HepG2 (cell line): ENCODE measurements around the gene CEP162. TPM values are rescaled to one million over a fixed set of nuclear protein-coding genes. Genes with fewer than 3 reads are reported as not detected.

Source experiments
- ATAC-seq: fragments of 200-7000 bp; cut with Tn5 transposase; 3 replicates; pipeline ENCODE4 v1.9.1; 2020; ENCODE audit warnings: mild to moderate bottlenecking, moderate library complexity
- BruUV-seq: library from RNA; stranded (reverse); fragments of 400-500 nt; replicated peaks from 2 replicates; lab custom pipeline; 2021; lab: Mats Ljungman, UMichigan
- CTCF ChIA-PET: fragments of 300-600 bp; formaldehyde crosslinking; extraction: SDS; loops from one replicate; lab custom pipeline; 2021; ENCODE audit warnings: low total read pairs, inconsistent platforms, low intra/inter-chr PET ratio; lab: Yijun Ruan, JAX
- POLR2A ChIA-PET: fragments of 350-600 bp; sonication (Branson Sonifier 250); formaldehyde crosslinking; loops from one replicate; lab custom pipeline; 2020; ENCODE audit warnings: antibody characterized with exemption, inconsistent platforms; lab: Yijun Ruan, JAX
- DNase-seq: peaks from one replicate; pipeline ENCODE4 v3.0.0-alpha.2; 2015; ENCODE audit warnings: low spot score
- FAIRE-seq: peaks from 3 replicates; lab custom pipeline; 2011; peaks lifted over from hg19 to GRCh38; lab: Jason Lieb, UNC
- H2AFZ ChIP-seq: one replicate; pipeline ENCODE4 v1.6.1; 2011; ENCODE audit warnings: low read length, inconsistent platforms
- H3K27ac ChIP-seq: fragments of 300-600 bp; 3 replicates; pipeline ENCODE4 v1.8.0; 2011; ENCODE audit warnings: mixed run types, mild to moderate bottlenecking, mixed read lengths, low read length, inconsistent platforms; ENCODE audit not compliant: insufficient read depth; ENCODE audit errors: extremely low read length
- H3K27me3 ChIP-seq, 2 experiments: fragments of 200-600 bp in 1 of 2; 2 replicates in 1 of 2; 3 replicates in 1 of 2; pipeline versions ENCODE4 v1.6.0 to v1.8.0; 2011; ENCODE audit warnings: low read length in 2 of 2, mild to moderate bottlenecking in 2 of 2, moderate library complexity in 2 of 2, inconsistent platforms in 1 of 2; ENCODE audit not compliant: insufficient read depth in 2 of 2, control insufficient read depth in 1 of 2
- H3K36me3 ChIP-seq, 2 experiments: fragments of 200-600 bp in 1 of 2; replicated peaks in 1 of 2; 2 replicates in 1 of 2; 3 replicates in 1 of 2; pipeline versions ENCODE4 v1.5.1 to v1.8.0; 2011; ENCODE audit warnings: low read length in 2 of 2, inconsistent platforms in 1 of 2; ENCODE audit not compliant: insufficient read depth in 2 of 2, control insufficient read depth in 1 of 2
- H3K4me1 ChIP-seq: 2 replicates; pipeline ENCODE4 v1.5.1; 2012; ENCODE audit warnings: low read length, inconsistent platforms; ENCODE audit not compliant: insufficient read depth
- H3K4me2 ChIP-seq: 2 replicates; pipeline ENCODE4 v1.6.0; 2011; ENCODE audit warnings: low read depth, low read length, inconsistent platforms
- H3K4me3 ChIP-seq, 3 experiments: fragments of 200-600 bp in 1 of 3; sonication (generic), shearing (Covaris generic) in 1 of 3; replicated peaks in 1 of 3; 2 replicates each; pipeline ENCODE4 v1.5.1; 2011 to 2016; ENCODE audit warnings: low read length in 3 of 3, inconsistent platforms in 2 of 3, low read depth in 2 of 3, mild to moderate bottlenecking in 2 of 3, control low read depth in 1 of 3, mixed read lengths in 1 of 3; ENCODE audit not compliant: insufficient read depth in 1 of 3
- H3K79me2 ChIP-seq: one replicate; pipeline ENCODE4 v1.6.1; 2011; ENCODE audit warnings: low read length, inconsistent platforms; ENCODE audit not compliant: insufficient read depth
- H3K9ac ChIP-seq: 2 replicates; pipeline ENCODE4 v1.6.0; 2011; ENCODE audit warnings: mild to moderate bottlenecking, low read depth, low read length, inconsistent platforms; ENCODE audit not compliant: insufficient read depth
- H3K9me3 ChIP-seq: 2 replicates; pipeline ENCODE4 v1.5.1; 2012; ENCODE audit warnings: mild to moderate bottlenecking, low read length
- H4K20me1 ChIP-seq: 2 replicates; pipeline ENCODE4 v1.6.0; 2011; ENCODE audit warnings: inconsistent platforms, mild to moderate bottlenecking, low read length, moderate library complexity; ENCODE audit not compliant: insufficient read depth
- FOSL1 ChIP-seq: sonication (generic); formaldehyde crosslinking; IDR thresholded peaks from 2 replicates; pipeline ENCODE4 v1.9.0; 2021; ENCODE audit warnings: missing genetic modification reagents, borderline replicate concordance
- FOXK2 ChIP-seq: fragments of 450-650 bp; IDR thresholded peaks from 2 replicates; pipeline ENCODE4 v1.6.1; 2016
- GTF3A ChIP-seq: sonication (generic); formaldehyde crosslinking; conservative IDR thresholded peaks from 2 replicates; pipeline ENCODE4 v1.4.0; 2020; ENCODE audit warnings: mild to moderate bottlenecking, missing genetic modification reagents
- KLF12 ChIP-seq: sonication (generic); formaldehyde crosslinking; IDR thresholded peaks from 2 replicates; pipeline ENCODE4 v1.4.0; 2020; ENCODE audit warnings: missing genetic modification reagents, borderline replicate concordance
- KLF16 ChIP-seq, 2 experiments: sonication (generic) in 1 of 2; formaldehyde crosslinking in 1 of 2; IDR thresholded peaks; 2 replicates each; pipeline versions ENCODE4 v1.6.1 to v1.8.0; 2016 to 2023; ENCODE audit warnings: missing genetic modification reagents in 2 of 2, missing compliant biosample characterization in 1 of 2
- MYNN ChIP-seq: sonication (generic); formaldehyde crosslinking; IDR thresholded peaks from 2 replicates; pipeline ENCODE4 v1.4.0; 2020; ENCODE audit warnings: mild to moderate bottlenecking, low read depth, missing genetic modification reagents
- SIN3A ChIP-seq: IDR thresholded peaks from 2 replicates; pipeline ENCODE4 v1.6.1; 2011; ENCODE audit warnings: low read depth, mild to moderate bottlenecking, control low read depth, low read length, borderline replicate concordance
- SP2 ChIP-seq: sonication (generic); formaldehyde crosslinking; IDR thresholded peaks from 2 replicates; pipeline ENCODE4 v1.5.1; 2020; ENCODE audit warnings: mild to moderate bottlenecking, missing genetic modification reagents
- TAF15 ChIP-seq: fragments of 200-400 bp; formaldehyde crosslinking; IDR thresholded peaks from one replicate; pipeline ENCODE4 v1.6.1; 2018; ENCODE audit warnings: mild to moderate bottlenecking, low read depth, low read length; ENCODE audit not compliant: poor library complexity, severe bottlenecking
- ZFP82 ChIP-seq: sonication (generic); formaldehyde crosslinking; IDR thresholded peaks from 2 replicates; pipeline ENCODE4 v1.5.1; 2020; ENCODE audit warnings: mild to moderate bottlenecking, missing genetic modification reagents, borderline replicate concordance
- ZNF883 ChIP-seq: sonication (generic); formaldehyde crosslinking; IDR thresholded peaks from 2 replicates; pipeline ENCODE4 v1.5.1; 2020; ENCODE audit warnings: mild to moderate bottlenecking, missing genetic modification reagents; ENCODE audit errors: not compliant biosample characterization
- WGBS: methylation state at CpG from one replicate; pipeline ENCODE4 v1.1.6; 2017; ENCODE audit warnings: low lambda C conversion rate; 5-methylcytosine and 5-hydroxymethylcytosine counted together
- in situ Hi-C: cut with HindIII; loops from 2 replicates; pipeline ENCODE4 v1.10.0; 2017; ENCODE audit warnings: low pct_unique_long_range_greater_than_20kb; ENCODE audit not compliant: extremely low pct_ligation_motif_present
- intact Hi-C: fragments of 100-400 bp; cut with micrococcal nuclease; formaldehyde crosslinking; loops from one replicate; pipeline ENCODE4 v1.10.0; 2022; ENCODE audit not compliant: unreplicated experiment
- polyA plus RNA-seq, 8 experiments: library from polyadenylated mRNA; depleted of rRNA in 3 of 8; stranded (reverse) in 7 of 8; unstranded in 1 of 8; fragments of >200 nt; fragmentation: Illumina TruSeq in 4 of 8; extraction: Trizol in 4 of 8; gene quantifications; 2 replicates each; pipeline versions ENCODE4 v1.2.1 to v1.2.3, GENCODE V29; 2011 to 2016; ENCODE audit warnings: low read depth in 4 of 8, missing spikeins in 1 of 8, mixed read lengths in 1 of 8; ENCODE audit not compliant: insufficient read depth in 1 of 8
- total RNA-seq, 5 experiments: library from RNA; depleted of rRNA; stranded (reverse); fragments of >200 nt; fragmentation: Illumina TruSeq; extraction: Trizol; gene quantifications; 2 replicates each; pipeline ENCODE4 v1.2.3, GENCODE V29; 2016; ENCODE audit warnings: low read depth in 1 of 5
- TF ChIP-seq, protein P1 (sequence below): sonication (generic); formaldehyde crosslinking; IDR thresholded peaks from 2 replicates; pipeline ENCODE4 v1.5.1; 2020; ENCODE audit warnings: mild to moderate bottlenecking, missing genetic modification reagents, moderate library complexity
- TF ChIP-seq, protein P2 (sequence below): sonication (generic); formaldehyde crosslinking; IDR thresholded peaks from 2 replicates; pipeline ENCODE4 v1.4.0; 2020; ENCODE audit warnings: mild to moderate bottlenecking, missing genetic modification reagents
- TF ChIP-seq, protein P3 (sequence below): sonication (generic); IDR thresholded peaks from 2 replicates; pipeline ENCODE4 v1.6.1; 2016; ENCODE audit warnings: low read depth, borderline replicate concordance

Gene CEP162
- total and polyA plus RNA-seq, 2 of the 13 experiments (the other 11 are each of a cell fraction or from before 2014, with no cell fraction given) = 0.50 to 7.9 TPM

DNA sequence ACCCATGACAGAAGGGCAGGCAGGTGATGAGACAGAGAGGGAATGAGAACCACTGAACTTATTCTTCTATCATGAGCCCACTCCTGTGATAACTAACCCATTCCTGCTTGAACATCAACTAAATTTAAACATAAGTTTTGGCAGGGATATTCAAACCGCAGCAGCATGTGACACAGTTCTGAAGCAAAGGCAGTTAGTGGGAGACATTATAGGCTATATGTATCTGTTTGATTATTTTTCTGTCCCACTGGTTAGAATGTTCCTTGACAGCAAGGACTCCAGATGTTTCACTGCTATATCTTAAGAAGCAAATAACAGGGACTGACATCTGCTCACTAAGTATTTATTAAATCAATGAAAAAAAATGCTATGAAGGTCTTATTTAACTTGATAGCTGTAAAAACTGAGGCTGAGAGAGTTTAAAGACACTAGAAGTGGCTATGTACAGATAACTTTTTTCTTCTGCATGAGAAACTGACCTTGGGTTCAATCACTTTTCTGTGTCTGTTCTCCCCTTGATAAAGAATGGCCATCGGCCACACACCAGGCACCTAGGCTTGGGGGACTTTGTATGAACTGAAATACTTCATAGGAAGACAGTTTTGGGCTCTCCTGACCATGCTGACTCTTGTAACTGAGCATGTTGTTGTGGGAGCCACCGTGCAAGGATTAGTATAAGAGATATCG is 90.9 kb downstream of the CEP162 start (continued):
- TF ChIP-seq SIN3A (no peak), TAF15 (no peak), ZNF883 (CRISPR knock-in tag) (no peak), ZFP82 (no peak)
- TF ChIP-seq, protein P1, sequence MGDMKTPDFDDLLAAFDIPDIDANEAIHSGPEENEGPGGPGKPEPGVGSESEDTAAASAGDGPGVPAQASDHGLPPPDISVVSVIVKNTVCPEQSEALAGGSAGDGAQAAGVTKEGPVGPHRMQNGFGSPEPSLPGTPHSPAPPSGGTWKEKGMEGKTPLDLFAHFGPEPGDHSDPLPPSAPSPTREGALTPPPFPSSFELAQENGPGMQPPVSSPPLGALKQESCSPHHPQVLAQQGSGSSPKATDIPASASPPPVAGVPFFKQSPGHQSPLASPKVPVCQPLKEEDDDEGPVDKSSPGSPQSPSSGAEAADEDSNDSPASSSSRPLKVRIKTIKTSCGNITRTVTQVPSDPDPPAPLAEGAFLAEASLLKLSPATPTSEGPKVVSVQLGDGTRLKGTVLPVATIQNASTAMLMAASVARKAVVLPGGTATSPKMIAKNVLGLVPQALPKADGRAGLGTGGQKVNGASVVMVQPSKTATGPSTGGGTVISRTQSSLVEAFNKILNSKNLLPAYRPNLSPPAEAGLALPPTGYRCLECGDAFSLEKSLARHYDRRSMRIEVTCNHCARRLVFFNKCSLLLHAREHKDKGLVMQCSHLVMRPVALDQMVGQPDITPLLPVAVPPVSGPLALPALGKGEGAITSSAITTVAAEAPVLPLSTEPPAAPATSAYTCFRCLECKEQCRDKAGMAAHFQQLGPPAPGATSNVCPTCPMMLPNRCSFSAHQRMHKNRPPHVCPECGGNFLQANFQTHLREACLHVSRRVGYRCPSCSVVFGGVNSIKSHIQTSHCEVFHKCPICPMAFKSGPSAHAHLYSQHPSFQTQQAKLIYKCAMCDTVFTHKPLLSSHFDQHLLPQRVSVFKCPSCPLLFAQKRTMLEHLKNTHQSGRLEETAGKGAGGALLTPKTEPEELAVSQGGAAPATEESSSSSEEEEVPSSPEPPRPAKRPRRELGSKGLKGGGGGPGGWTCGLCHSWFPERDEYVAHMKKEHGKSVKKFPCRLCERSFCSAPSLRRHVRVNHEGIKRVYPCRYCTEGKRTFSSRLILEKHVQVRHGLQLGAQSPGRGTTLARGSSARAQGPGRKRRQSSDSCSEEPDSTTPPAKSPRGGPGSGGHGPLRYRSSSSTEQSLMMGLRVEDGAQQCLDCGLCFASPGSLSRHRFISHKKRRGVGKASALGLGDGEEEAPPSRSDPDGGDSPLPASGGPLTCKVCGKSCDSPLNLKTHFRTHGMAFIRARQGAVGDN (CRISPR knock-in tag) = no peak

DNA sequence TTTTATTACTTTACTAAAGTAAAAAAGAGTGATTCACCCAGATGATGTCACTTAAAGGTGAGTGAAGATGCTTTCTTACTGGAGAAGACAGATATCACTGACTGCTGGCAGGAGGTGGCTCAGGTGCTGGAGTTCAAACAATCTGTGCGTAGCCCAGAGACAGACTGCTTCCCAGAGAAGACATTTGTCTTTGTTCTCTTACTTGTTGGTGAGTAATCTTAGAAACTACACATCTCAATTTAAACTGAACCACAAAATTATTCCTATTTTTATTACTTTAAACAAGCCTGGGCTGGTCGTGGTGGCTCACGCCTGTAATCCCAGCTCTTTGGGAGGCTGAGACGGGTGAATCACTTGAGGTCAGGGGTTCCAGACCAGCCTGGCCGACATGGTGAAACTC is 92.2 kb downstream of the CEP162 start:
- in situ Hi-C loops (no loop called here), intact Hi-C loops (no loop called here)
- ATAC-seq = no peak
- no TSS peak for BruUV-seq
- Histone ChIP-seq H3K27me3 (no peaks in the 10 kb centered on the region), H3K27ac (no peak overlapping the region), H3K4me3 (no peak overlapping the region), H2AFZ (no peak overlapping the region), H3K36me3 (peaks cover 2 to 4% of the 10 kb centered on the region in 2 experiments; a peak in 1 of 5 replicates), H3K9ac (no peak overlapping the region), H4K20me1 (no peaks in the 10 kb centered on the region), H3K4me1 (peaks cover 8% of the 10 kb centered on the region; the same call in 1 of the 2 replicates), H3K9me3 (peaks cover 5% of the 10 kb centered on the region), H3K79me2 (no peaks in the 10 kb centered on the region), H3K4me2 (no peak overlapping the region)
- TF ChIP-seq, protein P2, sequence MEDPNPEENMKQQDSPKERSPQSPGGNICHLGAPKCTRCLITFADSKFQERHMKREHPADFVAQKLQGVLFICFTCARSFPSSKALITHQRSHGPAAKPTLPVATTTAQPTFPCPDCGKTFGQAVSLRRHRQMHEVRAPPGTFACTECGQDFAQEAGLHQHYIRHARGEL (CRISPR knock-in tag) = no peak
- TF ChIP-seq KLF12 (CRISPR knock-in tag) (no peak), FOXK2 (no peak), SP2 (CRISPR knock-in tag) (no peak), FOSL1 (CRISPR knock-in tag) (no peak), KLF16 (CRISPR knock-in tag; IDR thresholded peaks at IDR 0.05) (no peak), GTF3A (no peak), MYNN (CRISPR knock-in tag) (no peak)
- TF ChIP-seq, protein P3, sequence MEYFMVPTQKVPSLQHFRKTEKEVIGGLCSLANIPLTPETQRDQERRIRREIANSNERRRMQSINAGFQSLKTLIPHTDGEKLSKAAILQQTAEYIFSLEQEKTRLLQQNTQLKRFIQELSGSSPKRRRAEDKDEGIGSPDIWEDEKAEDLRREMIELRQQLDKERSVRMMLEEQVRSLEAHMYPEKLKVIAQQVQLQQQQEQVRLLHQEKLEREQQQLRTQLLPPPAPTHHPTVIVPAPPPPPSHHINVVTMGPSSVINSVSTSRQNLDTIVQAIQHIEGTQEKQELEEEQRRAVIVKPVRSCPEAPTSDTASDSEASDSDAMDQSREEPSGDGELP = no peak
- CTCF ChIA-PET = no interaction called here
- DNase-seq = no peak
- FAIRE-seq = no peak
- POLR2A ChIA-PET = no interaction called here
- WGBS = 96% methylated on average over 5 of the region's 5 CpGs
